GM21576 (cell line): ENCODE results near the gene WDR93.
"Not testable (repeated sequence)": the region's sequence is repeated elsewhere in the genome, so short reads cannot be mapped to it uniquely, and the experiment has no call there.

Experiments
- ATAC-seq: cut with Tn5 transposase; IDR thresholded peaks from one replicate; pipeline ENCODE4 v1.9.1; 2021; ENCODE audit warnings: mild to moderate bottlenecking, moderate library complexity; ENCODE audit not compliant: unreplicated experiment

Gene WDR93

DNA sequence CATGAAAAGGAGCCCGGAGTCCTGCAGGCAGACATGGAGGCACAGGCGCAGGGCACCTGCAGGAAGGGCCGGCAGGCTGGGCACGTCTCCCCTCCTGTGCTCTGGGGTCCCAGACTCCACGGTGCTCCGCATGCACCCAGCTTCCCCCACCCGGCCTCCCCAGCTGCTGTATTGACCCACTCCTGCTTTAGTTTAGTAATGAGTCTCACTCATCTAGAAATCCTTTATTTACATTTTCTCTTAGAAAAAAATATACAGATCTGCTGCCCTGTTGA is 94.0 kb downstream of the WDR93 start:
- ATAC-seq, result no peak

DNA sequence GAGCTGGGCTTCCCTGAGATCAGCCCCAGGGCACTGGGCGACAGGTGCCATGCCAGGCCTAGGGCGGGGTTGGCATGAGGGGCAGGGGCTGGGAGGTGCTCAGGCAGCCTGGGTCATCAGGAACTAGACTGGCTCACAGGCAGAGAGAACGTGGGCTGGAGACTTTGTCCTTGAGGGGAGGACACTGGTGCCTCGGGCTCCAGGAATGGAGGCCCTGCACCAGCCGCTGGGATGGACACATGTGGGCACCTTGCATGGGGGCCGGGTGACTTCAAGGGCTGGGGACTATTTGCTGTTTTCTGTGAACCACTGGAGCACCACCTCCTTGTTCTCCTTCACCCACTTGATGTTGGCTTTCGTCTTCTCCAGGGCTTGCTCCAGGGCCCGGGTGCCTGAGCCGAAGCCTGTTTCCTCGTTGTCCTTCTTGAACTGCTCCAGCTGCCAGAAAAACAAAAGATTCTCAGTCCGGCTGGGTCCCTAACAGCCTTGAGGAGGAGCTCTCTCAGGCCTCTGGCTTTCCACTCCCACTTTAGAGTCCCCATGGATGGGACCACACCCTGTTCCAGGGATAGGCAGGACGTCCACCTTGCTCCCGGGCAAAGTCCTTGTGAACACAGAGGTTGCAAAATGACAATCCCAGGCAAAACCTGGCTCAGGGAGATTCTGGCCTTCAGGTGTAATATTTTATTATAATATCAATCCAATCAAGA is 94.6 kb downstream of the WDR93 start:
- no peak for ATAC-seq

DNA sequence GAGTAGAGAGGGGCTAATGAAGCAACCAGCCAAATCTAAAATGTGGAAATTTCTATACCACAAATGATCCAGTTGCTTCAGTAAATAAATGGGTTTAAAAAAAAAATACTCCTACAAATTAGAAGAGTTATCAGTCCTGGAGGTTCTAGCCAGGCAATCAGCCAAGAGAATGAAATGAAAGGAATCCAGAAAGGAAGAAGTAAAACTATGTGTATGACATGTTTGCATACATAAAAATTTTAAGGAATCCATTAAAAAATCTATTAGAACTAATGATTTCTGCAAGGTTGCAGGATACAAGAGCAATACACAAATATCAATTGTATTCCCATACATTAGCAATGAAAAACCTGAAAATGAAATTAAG is 95.1 kb downstream of the WDR93 start:
- ATAC-seq, result no peak

DNA sequence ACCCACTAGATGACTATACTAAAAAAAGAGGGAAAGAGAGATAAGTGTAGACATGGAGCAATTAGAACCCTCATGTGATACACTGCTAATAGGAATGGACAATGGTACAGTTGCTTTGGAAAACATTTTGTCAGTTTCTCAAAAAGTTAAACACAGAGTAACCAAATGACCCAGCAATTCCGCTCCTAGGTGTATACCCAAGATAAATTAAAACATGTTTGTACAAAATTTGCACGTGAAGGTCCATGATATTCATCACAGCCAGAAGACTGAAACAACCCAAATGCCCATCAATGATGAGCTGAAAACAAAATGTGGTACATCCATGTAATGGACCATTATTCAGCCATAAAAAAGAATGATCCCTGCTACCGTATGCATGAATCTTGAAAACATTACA is 97.3 kb downstream of the WDR93 start:
- ATAC-seq, result no peak

DNA sequence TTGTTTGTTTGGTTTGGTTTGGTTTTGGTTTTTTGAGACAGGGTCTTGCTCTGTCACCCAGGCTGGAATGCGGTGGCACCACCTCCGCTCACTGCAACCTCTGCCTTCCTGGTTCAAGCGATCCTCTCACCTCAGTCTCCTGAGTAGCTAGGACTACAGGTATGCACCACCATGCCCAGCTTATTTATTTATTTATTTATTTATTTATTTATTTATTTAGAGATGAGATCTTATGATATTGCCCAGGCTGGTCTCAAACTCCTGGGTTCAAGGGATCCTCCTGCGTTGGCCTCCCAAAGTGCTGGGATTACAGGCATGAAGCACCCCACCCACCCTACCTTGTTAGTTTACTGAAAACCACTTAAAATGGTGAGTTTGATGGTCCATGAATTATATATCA is 98.0 kb downstream of the WDR93 start:
- ATAC-seq, result not testable (repeated sequence)

DNA sequence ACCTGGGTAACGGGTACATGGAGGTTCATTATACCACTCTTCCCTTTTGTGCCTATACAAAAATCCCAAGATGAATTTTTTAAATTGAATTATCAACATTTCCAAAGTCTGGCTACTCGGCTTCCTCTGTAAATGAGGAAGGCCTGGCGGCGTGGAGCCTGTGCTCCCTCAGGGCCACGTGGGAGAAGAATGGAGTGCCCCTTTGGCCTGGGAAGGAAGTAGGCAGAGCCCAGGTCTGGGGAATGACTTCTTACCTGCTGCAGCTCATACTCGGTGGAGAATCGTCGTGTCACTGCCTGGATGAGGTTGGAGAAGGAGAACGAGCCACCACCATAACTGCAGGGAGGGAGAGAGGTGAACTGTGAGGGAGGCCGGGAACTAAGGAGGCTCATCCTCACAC is 99.6 kb downstream of the WDR93 start:
- ATAC-seq, result no peak

DNA sequence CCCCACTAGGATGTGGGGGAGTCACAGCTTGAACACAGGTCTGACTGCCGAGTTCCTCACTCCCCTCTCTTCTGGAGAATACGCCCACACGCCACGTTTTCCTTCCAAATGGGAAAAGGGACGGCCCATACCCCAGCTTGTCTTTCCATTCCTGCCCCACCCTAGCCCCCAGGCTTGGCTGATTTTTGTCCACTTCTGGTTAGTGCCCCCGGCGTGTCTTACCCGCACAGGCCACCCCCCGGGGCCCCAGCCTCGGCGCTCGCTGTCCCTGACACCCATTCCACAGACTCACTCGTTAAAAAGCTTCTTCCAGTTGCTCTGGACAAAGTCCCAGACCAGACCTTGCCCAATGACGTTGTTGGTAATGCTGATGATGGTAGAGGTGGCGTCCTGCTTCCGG is 100.0 kb downstream of the WDR93 start:
- no peak for ATAC-seq

DNA sequence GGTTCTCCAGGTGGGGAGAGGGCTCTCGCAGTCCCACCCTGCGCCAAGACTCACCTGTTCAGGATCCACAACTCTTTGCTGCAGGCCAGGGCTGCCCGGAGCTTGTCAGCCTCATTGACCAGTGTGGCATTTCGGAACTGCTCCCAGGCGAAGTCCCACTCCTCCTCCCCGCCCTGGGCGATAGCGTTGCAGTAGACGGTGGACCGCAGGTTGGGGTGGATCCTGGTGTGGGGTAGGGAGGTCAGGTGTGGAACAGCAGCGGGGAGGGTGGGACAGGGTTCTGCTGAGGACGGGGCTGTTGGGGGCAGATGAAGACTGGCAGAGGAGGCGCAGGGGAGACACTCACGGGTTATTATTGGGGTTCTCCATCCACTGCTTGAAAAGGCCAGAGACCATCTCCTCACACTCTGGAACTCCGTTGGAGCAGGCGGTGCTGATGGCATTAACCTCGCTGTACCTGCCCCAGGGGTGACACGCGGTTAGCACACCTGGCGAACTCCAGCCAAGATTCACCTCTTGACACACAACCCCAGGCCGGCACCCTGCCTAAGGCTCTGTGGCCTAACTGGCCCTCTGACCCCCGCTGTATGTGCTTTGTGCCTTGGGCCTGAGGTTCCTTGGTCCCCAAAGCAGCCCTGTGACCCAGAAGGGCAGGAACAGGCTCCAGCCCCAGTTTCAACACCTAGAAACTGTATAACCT is 101.6 kb downstream of the WDR93 start:
- ATAC-seq, result no peak
